Smooth muscle cell (in vitro differentiated cells): Measurements from ENCODE around the gene HHAT. TPM values are rescaled to one million over a fixed set of nuclear protein-coding genes. Genes with fewer than 3 reads are reported as not detected.
"Not testable (repeated sequence)": the region's sequence is repeated elsewhere in the genome, so short reads cannot be mapped to it uniquely, and the experiment has no call there.

Experiments used
- DNase-seq: peaks from one replicate; lab custom pipeline; 2025; ENCODE audit not compliant: unreplicated experiment; lab: John Stamatoyannopoulos, UW
- H2AFZ ChIP-seq: fragments of 200-600 bp; sonication (generic); 2 replicates; pipeline ENCODE4 v1.6.0; 2016; ENCODE audit warnings: antibody characterized with exemption, low read depth, mild to moderate bottlenecking
- H3F3A ChIP-seq: fragments of 200-600 bp; sonication (generic); 2 replicates; pipeline ENCODE4 v1.6.0; 2017; ENCODE audit warnings: antibody characterized with exemption, low read depth
- H3K27ac ChIP-seq: fragments of 200-600 bp; sonication (generic); 2 replicates; pipeline ENCODE4 v1.5.1; 2016; ENCODE audit warnings: low read depth, mild to moderate bottlenecking
- H3K27me3 ChIP-seq: fragments of 200-600 bp; sonication (generic); 2 replicates; pipeline ENCODE4 v1.6.1; 2016; ENCODE audit warnings: low read depth, mild to moderate bottlenecking
- H3K36me3 ChIP-seq: fragments of 200-600 bp; sonication (generic); 2 replicates; pipeline ENCODE4 v1.5.1; 2016; ENCODE audit warnings: low read depth
- H3K4me1 ChIP-seq: fragments of 200-600 bp; sonication (generic); 2 replicates; pipeline ENCODE4 v1.5.1; 2016; ENCODE audit warnings: low read depth
- H3K4me2 ChIP-seq: fragments of 200-600 bp; sonication (generic); 2 replicates; pipeline ENCODE4 v1.6.0; 2016; ENCODE audit warnings: mild to moderate bottlenecking
- H3K4me3 ChIP-seq: fragments of 200-600 bp; sonication (generic); 2 replicates; pipeline ENCODE4 v1.5.1; 2016; ENCODE audit warnings: mild to moderate bottlenecking
- H3K79me2 ChIP-seq: fragments of 200-600 bp; sonication (generic); 2 replicates; pipeline ENCODE4 v1.6.0; 2016; ENCODE audit warnings: low read depth, mild to moderate bottlenecking
- H3K9ac ChIP-seq: fragments of 200-600 bp; sonication (generic); 2 replicates; pipeline ENCODE4 v1.6.0; 2016; ENCODE audit warnings: low read depth
- H3K9me3 ChIP-seq: fragments of 200-600 bp; sonication (generic); replicated peaks from 2 replicates; pipeline ENCODE4 v1.5.1; 2016; ENCODE audit warnings: low read depth
- H4K20me1 ChIP-seq: fragments of 200-600 bp; sonication (generic); 2 replicates; pipeline ENCODE4 v1.6.0; 2016; ENCODE audit warnings: low read depth
- CTCF ChIP-seq: fragments of 200-600 bp; sonication (generic); IDR thresholded peaks from 2 replicates; pipeline ENCODE4 v1.5.1; 2017; ENCODE audit warnings: borderline replicate concordance, mild to moderate bottlenecking, antibody characterized with exemption; ENCODE audit not compliant: insufficient read depth, poor library complexity, severe bottlenecking
- WGBS: methylation state at CpG from one replicate; pipeline ENCODE4 v1.1.7; 2016; ENCODE audit warnings: low lambda C conversion rate; 5-methylcytosine and 5-hydroxymethylcytosine counted together
- polyA plus RNA-seq: library from polyadenylated mRNA; unstranded; fragments of >200 nt; fragmentation: Nextera tagmentation; extraction: Ambion mirVana; gene quantifications from 2 replicates; pipeline ENCODE4 v1.2.1, GENCODE V29; 2016
- total RNA-seq: library from RNA; depleted of rRNA; stranded (reverse); fragments of >200 nt; gene quantifications from 2 replicates; pipeline ENCODE4 v1.2.3, GENCODE V29; 2014

HHAT gene
- total and polyA plus RNA-seq, 2 experiments from 2014 or later = 4.6 to 9.8 TPM

- Histone ChIP-seq H3K27ac (no peak overlapping the region), H3K9me3 (no peaks in the 10 kb centered on the region), H3K36me3 (no peaks in the 10 kb centered on the region), H3K4me1 (peaks cover 7% of the 10 kb centered on the region), H2AFZ (no peak overlapping the region), H3K79me2 (no peaks in the 10 kb centered on the region), H3K9ac (no peak overlapping the region), H3K4me3 (no peak overlapping the region), H3F3A (no peaks in the 10 kb centered on the region), H3K27me3 (no peaks in the 10 kb centered on the region), H3K4me2 (no peak overlapping the region), H4K20me1 (no peaks in the 10 kb centered on the region)
- DNase-seq = no peak
- TF ChIP-seq CTCF = no peak
- 84% methylated on average over 9 of the region's 9 CpGs for WGBS
Observed at GRCh38 chr1:210344706-210345105, 16.0 kb downstream of the HHAT start.

GRCh38 chr1:210347112-210347511 is 18.4 kb downstream of the HHAT start:
- H3K9ac ChIP-seq = no peak overlapping the region
- H3K79me2 ChIP-seq = no peaks in the 10 kb centered on the region
- peaks cover 7% of the 10 kb centered on the region for H3K4me1 ChIP-seq
- 92% methylated on average over 1 of the region's 1 CpG for WGBS
- H3F3A ChIP-seq = no peaks in the 10 kb centered on the region
- no peak overlapping the region for H3K4me3 ChIP-seq
- no peaks in the 10 kb centered on the region for H3K36me3 ChIP-seq
- TF ChIP-seq CTCF = no peak
- H4K20me1 ChIP-seq = no peaks in the 10 kb centered on the region
- no peak for DNase-seq
- H2AFZ ChIP-seq = no peak overlapping the region
- no peaks in the 10 kb centered on the region for H3K27me3 ChIP-seq
- H3K4me2 ChIP-seq = no peak overlapping the region
- H3K27ac ChIP-seq = no peak overlapping the region
- no peaks in the 10 kb centered on the region for H3K9me3 ChIP-seq

GRCh38 chr1:210351496-210351895 is 22.8 kb downstream of the HHAT start:
- no peak for TF ChIP-seq CTCF
- Histone ChIP-seq H3K9ac (no peak overlapping the region), H3K79me2 (no peaks in the 10 kb centered on the region), H3K4me2 (no peak overlapping the region), H4K20me1 (no peaks in the 10 kb centered on the region), H3K36me3 (no peaks in the 10 kb centered on the region), H3K4me1 (no peaks in the 10 kb centered on the region), H3K27ac (no peak overlapping the region), H3K4me3 (no peak overlapping the region), H2AFZ (no peak overlapping the region), H3F3A (no peaks in the 10 kb centered on the region), H3K9me3 (no peaks in the 10 kb centered on the region), H3K27me3 (no peaks in the 10 kb centered on the region)
- 75% methylated on average over 3 of the region's 3 CpGs for WGBS
- DNase-seq = no peak

GRCh38 chr1:210352575-210352974 is 23.9 kb downstream of the HHAT start:
- H3K9me3 ChIP-seq = no peaks in the 10 kb centered on the region
- no peaks in the 10 kb centered on the region for H3K27me3 ChIP-seq
- no peak for DNase-seq
- WGBS = 91% methylated on average over 4 of the region's 4 CpGs
- no peaks in the 10 kb centered on the region for H3K79me2 ChIP-seq
- no peak overlapping the region for H3K27ac ChIP-seq
- no peaks in the 10 kb centered on the region for H3F3A ChIP-seq
- no peak for TF ChIP-seq CTCF
- H3K4me1 ChIP-seq = no peaks in the 10 kb centered on the region
- no peak overlapping the region for H3K4me2 ChIP-seq
- no peak overlapping the region for H3K9ac ChIP-seq
- no peaks in the 10 kb centered on the region for H3K36me3 ChIP-seq
- no peak overlapping the region for H2AFZ ChIP-seq
- H3K4me3 ChIP-seq = no peak overlapping the region
- no peaks in the 10 kb centered on the region for H4K20me1 ChIP-seq

GRCh38 chr1:210354305-210354704 is 25.6 kb downstream of the HHAT start:
- H3K4me2 ChIP-seq, H3K36me3 ChIP-seq, H3K27ac ChIP-seq: not testable (repeated sequence)

More at GRCh38 chr1:210354305-210354704, 25.6 kb downstream of the HHAT start:
- H3K4me1 ChIP-seq, H3F3A ChIP-seq, H3K4me3 ChIP-seq, H3K9ac ChIP-seq, H3K27me3 ChIP-seq, DNase-seq, H2AFZ ChIP-seq, H3K79me2 ChIP-seq, H4K20me1 ChIP-seq, H3K9me3 ChIP-seq: not testable (repeated sequence)
- WGBS = 96% methylated on average over 3 of the region's 3 CpGs
